Activated CD4-positive, alpha-beta T cell treated with anti-CD3 and anti-CD28 coated beads, Interleukin-2, amount 50 U/mL, for 48 hours (primary cell): ENCODE measurements around the gene OLFM2.

Experiments used
- DNase-seq, 2 experiments: peaks; one replicate each; pipeline ENCODE4 v3.0.0-alpha.2; 2020

Gene OLFM2

GRCh38 chr19:9906475-9907087 lies 29.7 kb downstream of the OLFM2 start:
- no peak for DNase-seq

GRCh38 chr19:9903336-9903735 lies 33.0 kb downstream of the OLFM2 start:
- no peak for DNase-seq

GRCh38 chr19:9901642-9902041 lies 34.7 kb downstream of the OLFM2 start:
- no peak for DNase-seq

GRCh38 chr19:9901020-9901419 lies 35.3 kb downstream of the OLFM2 start:
- no peak for DNase-seq

- no peak for DNase-seq
These were observed 44.5 kb downstream of the OLFM2 start for GRCh38 chr19:9891609-9892373.

GRCh38 chr19:9885077-9885552 lies 51.2 kb downstream of the OLFM2 start:
- no peak for DNase-seq

GRCh38 chr19:9883764-9884163 lies 52.6 kb downstream of the OLFM2 start:
- no peak for DNase-seq

- no peak for DNase-seq
These were observed 53.0 kb downstream of the OLFM2 start for GRCh38 chr19:9883231-9883758.

GRCh38 chr19:9881720-9882119 lies 54.6 kb downstream of the OLFM2 start:
- DNase-seq: no peak

GRCh38 chr19:9878511-9879196 lies 57.7 kb downstream of the OLFM2 start:
- DNase-seq: no peak

- DNase-seq: no peak
These were observed 58.4 kb downstream of the OLFM2 start for GRCh38 chr19:9877780-9878510.

GRCh38 chr19:9875796-9876195 lies 60.5 kb downstream of the OLFM2 start:
- DNase-seq: no peak

- DNase-seq: no peak
These were observed 61.2 kb downstream of the OLFM2 start for GRCh38 chr19:9875031-9875627.

- no peak for DNase-seq
These were observed 63.6 kb downstream of the OLFM2 start for GRCh38 chr19:9872618-9873242.

GRCh38 chr19:9871626-9872338 lies 64.5 kb downstream of the OLFM2 start:
- no peak for DNase-seq

GRCh38 chr19:9868983-9869617 lies 67.2 kb downstream of the OLFM2 start:
- DNase-seq: no peak

GRCh38 chr19:9865732-9866501 lies 70.4 kb downstream of the OLFM2 start:
- DNase-seq: no peak

- peak in 1 of 2 experiments; percentile 18 for DNase-seq
These were observed 72.6 kb downstream of the OLFM2 start for GRCh38 chr19:9863759-9864158.

- DNase-seq: peak in 1 of 2 experiments; percentile 21
These were observed 73.4 kb downstream of the OLFM2 start for GRCh38 chr19:9862938-9863337.

- DNase-seq: no peak
These were observed 74.8 kb downstream of the OLFM2 start for GRCh38 chr19:9861503-9861902.
